Measurements from ENCODE around the gene SEMA3E. TPM values are rescaled to one million over a fixed set of nuclear protein-coding genes. Genes with fewer than 3 reads are reported as not detected.

Gene SEMA3E
- total and polyA plus RNA-seq, 9 of the 15 experiments (the other 6 are each of a cell fraction or from before 2014, with no cell fraction given) = 0.01 to 1.4 (median 0.14) TPM; not detected in 2

DNA sequence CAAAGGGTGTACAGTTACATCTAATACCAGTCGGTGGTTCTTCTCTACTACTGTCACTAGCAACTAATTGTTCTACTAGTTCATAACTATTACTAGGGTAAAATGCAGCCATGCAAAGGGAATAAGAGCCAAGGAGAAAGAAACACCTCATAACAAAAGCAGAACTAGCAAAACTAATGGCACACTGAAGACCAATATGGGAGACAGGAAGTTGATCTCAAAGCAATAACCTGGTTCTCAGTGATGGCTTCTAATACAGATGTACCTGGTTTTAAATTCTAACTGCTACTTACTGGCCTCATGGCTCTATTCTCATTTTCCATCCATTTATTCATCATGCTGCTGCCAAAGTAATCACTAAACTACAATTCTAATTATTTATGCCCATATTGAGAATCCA lies 170.3 kb downstream of the SEMA3E start:
- WGBS (ENCODE audit: insufficient coverage, low coverage, missing lambda C conversion rate) = 0% methylated on average over 1 of the region's 1 CpG
- CTCF ChIA-PET (ENCODE audit: low intra/inter-chr PET ratio) = no interaction called here
- H3K27ac ChIP-seq (ENCODE audit: extremely low read depth, low read depth, low read length) = no peak overlapping the region

More for the DNA sequence above, 170.3 kb downstream of the SEMA3E start:
- DNase-seq (ENCODE audit: extremely low read depth in 1 of 4, low spot score in 3 of 4) (no peak), FAIRE-seq (no peak), ATAC-seq (no peak)
- Histone ChIP-seq H3K4me3 (no peak overlapping the region), H2AFZ (ENCODE audit: low read depth, low read length) (no peak overlapping the region), H3K4me1 (replicated peaks in 1 of 2; ENCODE audit: control insufficient read depth in 2 of 2, insufficient read depth in 2 of 2, low read length in 2 of 2) (no peaks in the 10 kb centered on the region), H3K4me2 (ENCODE audit: insufficient read depth, low read length) (no peak overlapping the region), H3K27me3 (ENCODE audit: control insufficient read depth in 2 of 2, insufficient read depth in 2 of 2, low read length in 2 of 2) (no peaks in the 10 kb centered on the region), H3K9me1 (ENCODE audit: control insufficient read depth, insufficient read depth, low read length) (no peaks in the 10 kb centered on the region), H4K20me1 (replicated peaks; ENCODE audit: control insufficient read depth, insufficient read depth, low read length) (no peaks in the 10 kb centered on the region), H3K36me3 (ENCODE audit: control insufficient read depth, insufficient read depth, low read length) (no peaks in the 10 kb centered on the region), H3K79me2 (ENCODE audit: control insufficient read depth, insufficient read depth, low read length) (no peaks in the 10 kb centered on the region), H3K9me3 (replicated peaks; ENCODE audit: control insufficient read depth, insufficient read depth, low read depth, low read length) (no peaks in the 10 kb centered on the region), H3K9ac (ENCODE audit: insufficient read depth in 1 of 2, low read depth in 2 of 2, low read length in 2 of 2) (no peak overlapping the region)
- in situ Hi-C loops (cut with MboI) (no loop called here), intact Hi-C loops (cut with micrococcal nuclease) (no loop called here)
- TF ChIP-seq YY1 (IDR thresholded peaks at IDR 0.05; ENCODE audit: borderline replicate concordance in 1 of 3, control insufficient read depth in 1 of 3, extremely low read depth in 1 of 3, insufficient read depth in 3 of 3, insufficient read length in 1 of 3, insufficient replicate concordance in 2 of 3, low read depth in 1 of 3, low read length in 2 of 3) = no peak
- no peak for TF ChIP-seq HMG20B (CRISPR knock-in tag; IDR thresholded peaks at IDR 0.05)
- no peak for TF ChIP-seq ZNF212 (CRISPR knock-in tag; IDR thresholded peaks at IDR 0.05)
- no peak for TF ChIP-seq EP400 (IDR thresholded peaks at IDR 0.05)
- TF ChIP-seq, protein P1, sequence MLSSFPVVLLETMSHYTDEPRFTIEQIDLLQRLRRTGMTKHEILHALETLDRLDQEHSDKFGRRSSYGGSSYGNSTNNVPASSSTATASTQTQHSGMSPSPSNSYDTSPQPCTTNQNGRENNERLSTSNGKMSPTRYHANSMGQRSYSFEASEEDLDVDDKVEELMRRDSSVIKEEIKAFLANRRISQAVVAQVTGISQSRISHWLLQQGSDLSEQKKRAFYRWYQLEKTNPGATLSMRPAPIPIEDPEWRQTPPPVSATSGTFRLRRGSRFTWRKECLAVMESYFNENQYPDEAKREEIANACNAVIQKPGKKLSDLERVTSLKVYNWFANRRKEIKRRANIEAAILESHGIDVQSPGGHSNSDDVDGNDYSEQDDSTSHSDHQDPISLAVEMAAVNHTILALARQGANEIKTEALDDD (IDR thresholded peaks at IDR 0.05) = no peak
- TF ChIP-seq, protein P2, sequence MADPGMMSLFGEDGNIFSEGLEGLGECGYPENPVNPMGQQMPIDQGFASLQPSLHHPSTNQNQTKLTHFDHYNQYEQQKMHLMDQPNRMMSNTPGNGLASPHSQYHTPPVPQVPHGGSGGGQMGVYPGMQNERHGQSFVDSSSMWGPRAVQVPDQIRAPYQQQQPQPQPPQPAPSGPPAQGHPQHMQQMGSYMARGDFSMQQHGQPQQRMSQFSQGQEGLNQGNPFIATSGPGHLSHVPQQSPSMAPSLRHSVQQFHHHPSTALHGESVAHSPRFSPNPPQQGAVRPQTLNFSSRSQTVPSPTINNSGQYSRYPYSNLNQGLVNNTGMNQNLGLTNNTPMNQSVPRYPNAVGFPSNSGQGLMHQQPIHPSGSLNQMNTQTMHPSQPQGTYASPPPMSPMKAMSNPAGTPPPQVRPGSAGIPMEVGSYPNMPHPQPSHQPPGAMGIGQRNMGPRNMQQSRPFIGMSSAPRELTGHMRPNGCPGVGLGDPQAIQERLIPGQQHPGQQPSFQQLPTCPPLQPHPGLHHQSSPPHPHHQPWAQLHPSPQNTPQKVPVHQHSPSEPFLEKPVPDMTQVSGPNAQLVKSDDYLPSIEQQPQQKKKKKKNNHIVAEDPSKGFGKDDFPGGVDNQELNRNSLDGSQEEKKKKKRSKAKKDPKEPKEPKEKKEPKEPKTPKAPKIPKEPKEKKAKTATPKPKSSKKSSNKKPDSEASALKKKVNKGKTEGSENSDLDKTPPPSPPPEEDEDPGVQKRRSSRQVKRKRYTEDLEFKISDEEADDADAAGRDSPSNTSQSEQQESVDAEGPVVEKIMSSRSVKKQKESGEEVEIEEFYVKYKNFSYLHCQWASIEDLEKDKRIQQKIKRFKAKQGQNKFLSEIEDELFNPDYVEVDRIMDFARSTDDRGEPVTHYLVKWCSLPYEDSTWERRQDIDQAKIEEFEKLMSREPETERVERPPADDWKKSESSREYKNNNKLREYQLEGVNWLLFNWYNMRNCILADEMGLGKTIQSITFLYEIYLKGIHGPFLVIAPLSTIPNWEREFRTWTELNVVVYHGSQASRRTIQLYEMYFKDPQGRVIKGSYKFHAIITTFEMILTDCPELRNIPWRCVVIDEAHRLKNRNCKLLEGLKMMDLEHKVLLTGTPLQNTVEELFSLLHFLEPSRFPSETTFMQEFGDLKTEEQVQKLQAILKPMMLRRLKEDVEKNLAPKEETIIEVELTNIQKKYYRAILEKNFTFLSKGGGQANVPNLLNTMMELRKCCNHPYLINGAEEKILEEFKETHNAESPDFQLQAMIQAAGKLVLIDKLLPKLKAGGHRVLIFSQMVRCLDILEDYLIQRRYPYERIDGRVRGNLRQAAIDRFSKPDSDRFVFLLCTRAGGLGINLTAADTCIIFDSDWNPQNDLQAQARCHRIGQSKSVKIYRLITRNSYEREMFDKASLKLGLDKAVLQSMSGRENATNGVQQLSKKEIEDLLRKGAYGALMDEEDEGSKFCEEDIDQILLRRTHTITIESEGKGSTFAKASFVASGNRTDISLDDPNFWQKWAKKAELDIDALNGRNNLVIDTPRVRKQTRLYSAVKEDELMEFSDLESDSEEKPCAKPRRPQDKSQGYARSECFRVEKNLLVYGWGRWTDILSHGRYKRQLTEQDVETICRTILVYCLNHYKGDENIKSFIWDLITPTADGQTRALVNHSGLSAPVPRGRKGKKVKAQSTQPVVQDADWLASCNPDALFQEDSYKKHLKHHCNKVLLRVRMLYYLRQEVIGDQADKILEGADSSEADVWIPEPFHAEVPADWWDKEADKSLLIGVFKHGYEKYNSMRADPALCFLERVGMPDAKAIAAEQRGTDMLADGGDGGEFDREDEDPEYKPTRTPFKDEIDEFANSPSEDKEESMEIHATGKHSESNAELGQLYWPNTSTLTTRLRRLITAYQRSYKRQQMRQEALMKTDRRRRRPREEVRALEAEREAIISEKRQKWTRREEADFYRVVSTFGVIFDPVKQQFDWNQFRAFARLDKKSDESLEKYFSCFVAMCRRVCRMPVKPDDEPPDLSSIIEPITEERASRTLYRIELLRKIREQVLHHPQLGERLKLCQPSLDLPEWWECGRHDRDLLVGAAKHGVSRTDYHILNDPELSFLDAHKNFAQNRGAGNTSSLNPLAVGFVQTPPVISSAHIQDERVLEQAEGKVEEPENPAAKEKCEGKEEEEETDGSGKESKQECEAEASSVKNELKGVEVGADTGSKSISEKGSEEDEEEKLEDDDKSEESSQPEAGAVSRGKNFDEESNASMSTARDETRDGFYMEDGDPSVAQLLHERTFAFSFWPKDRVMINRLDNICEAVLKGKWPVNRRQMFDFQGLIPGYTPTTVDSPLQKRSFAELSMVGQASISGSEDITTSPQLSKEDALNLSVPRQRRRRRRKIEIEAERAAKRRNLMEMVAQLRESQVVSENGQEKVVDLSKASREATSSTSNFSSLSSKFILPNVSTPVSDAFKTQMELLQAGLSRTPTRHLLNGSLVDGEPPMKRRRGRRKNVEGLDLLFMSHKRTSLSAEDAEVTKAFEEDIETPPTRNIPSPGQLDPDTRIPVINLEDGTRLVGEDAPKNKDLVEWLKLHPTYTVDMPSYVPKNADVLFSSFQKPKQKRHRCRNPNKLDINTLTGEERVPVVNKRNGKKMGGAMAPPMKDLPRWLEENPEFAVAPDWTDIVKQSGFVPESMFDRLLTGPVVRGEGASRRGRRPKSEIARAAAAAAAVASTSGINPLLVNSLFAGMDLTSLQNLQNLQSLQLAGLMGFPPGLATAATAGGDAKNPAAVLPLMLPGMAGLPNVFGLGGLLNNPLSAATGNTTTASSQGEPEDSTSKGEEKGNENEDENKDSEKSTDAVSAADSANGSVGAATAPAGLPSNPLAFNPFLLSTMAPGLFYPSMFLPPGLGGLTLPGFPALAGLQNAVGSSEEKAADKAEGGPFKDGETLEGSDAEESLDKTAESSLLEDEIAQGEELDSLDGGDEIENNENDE (IDR thresholded peaks at IDR 0.05; ENCODE audit: low read depth, low read length) = no peak
- no TSS peak for BruUV-seq (replicated peaks)
- POLR2A ChIA-PET = no interaction called here
